CD4-positive, alpha-beta T cell treated with Interleukin-17A for 4 hours (primary cell): ENCODE data around the gene HDAC7.
"Not testable (repeated sequence)": the region's sequence is repeated elsewhere in the genome, so short reads cannot be mapped to it uniquely, and the experiment has no call there.

Experiments used
- DNase-seq: peaks from one replicate; pipeline ENCODE4 v3.0.0-alpha.2; 2020; ENCODE audit warnings: mixed read lengths

Gene HDAC7

GRCh38 chr12:47848853-47849252, 29.1 kb upstream of the HDAC7 start:
- no peak for DNase-seq

GRCh38 chr12:47846294-47846996, 26.7 kb upstream of the HDAC7 start:
- DNase-seq = no peak

GRCh38 chr12:47845081-47845480, 25.4 kb upstream of the HDAC7 start:
- no peak for DNase-seq

GRCh38 chr12:47844264-47845019, 24.7 kb upstream of the HDAC7 start:
- DNase-seq = no peak

GRCh38 chr12:47843226-47843980, 23.7 kb upstream of the HDAC7 start:
- no peak for DNase-seq

GRCh38 chr12:47842543-47842942, 22.8 kb upstream of the HDAC7 start:
- not testable (repeated sequence) for DNase-seq

GRCh38 chr12:47841910-47842309, 22.2 kb upstream of the HDAC7 start:
- DNase-seq = no peak

- DNase-seq = no peak
Observed at GRCh38 chr12:47841501-47841900, 21.8 kb upstream of the HDAC7 start.

GRCh38 chr12:47840571-47840970, 20.9 kb upstream of the HDAC7 start:
- no peak for DNase-seq

GRCh38 chr12:47839214-47839876, 19.6 kb upstream of the HDAC7 start:
- no peak for DNase-seq

- peak; percentile 63 for DNase-seq
Observed at GRCh38 chr12:47838286-47838931, 18.7 kb upstream of the HDAC7 start.

- DNase-seq = peak; percentile 85
Observed at GRCh38 chr12:47837190-47838171, 17.8 kb upstream of the HDAC7 start.

GRCh38 chr12:47835831-47836155, 16.1 kb upstream of the HDAC7 start:
- DNase-seq = no peak

GRCh38 chr12:47835006-47835830, 15.5 kb upstream of the HDAC7 start:
- DNase-seq = no peak

- no peak for DNase-seq
Observed at GRCh38 chr12:47834199-47834903, 14.6 kb upstream of the HDAC7 start.

GRCh38 chr12:47833591-47834012, 13.9 kb upstream of the HDAC7 start:
- no peak for DNase-seq

- peak; percentile 57 for DNase-seq
Observed at GRCh38 chr12:47832263-47832933, 12.7 kb upstream of the HDAC7 start.

GRCh38 chr12:47829584-47829983, 9.9 kb upstream of the HDAC7 start:
- DNase-seq = no peak

- peak; percentile 43 for DNase-seq
Observed at GRCh38 chr12:47828976-47829482, 9.3 kb upstream of the HDAC7 start.
